Upper lobe of left lung (tissue), 6 donors: ENCODE measurements around the gene RGMA. TPM values are rescaled to one million over a fixed set of nuclear protein-coding genes. Genes with fewer than 3 reads are reported as not detected.

Experiments
- ATAC-seq, 2 donors: fragments of 200-7000 bp; cut with Tn5 transposase; one replicate each; pipeline ENCODE4 v1.9.1; 2022; ENCODE audit warnings: mild to moderate bottlenecking in 2 of 2, moderate library complexity in 2 of 2; ENCODE audit not compliant: low FRiP score in 2 of 2
- DNase-seq, 2 donors: peaks; one replicate each; pipeline ENCODE4 v3.0.0-alpha.2; 2019 to 2020
- H3K27ac ChIP-seq, 4 donors: fragments of 200-600 bp; sonication (generic); one replicate each; pipeline ENCODE4 v1.5.1; 2016 to 2019
- H3K27me3 ChIP-seq, 4 donors: fragments of 200-600 bp; sonication (generic); one replicate each; pipeline ENCODE4 v1.5.1; 2017 to 2019
- H3K36me3 ChIP-seq, 4 donors: fragments of 200-600 bp; sonication (generic); one replicate each; pipeline ENCODE4 v1.5.1; 2016 to 2019
- H3K4me1 ChIP-seq, 4 donors: fragments of 200-600 bp; sonication (generic); one replicate each; pipeline ENCODE4 v1.5.1; 2018 to 2019
- H3K4me3 ChIP-seq, 4 donors: fragments of 200-600 bp; sonication (generic); one replicate each; pipeline ENCODE4 v1.5.1; 2017 to 2019; ENCODE audit warnings: mild to moderate bottlenecking in 2 of 4, moderate library complexity in 1 of 4
- H3K9me3 ChIP-seq, 4 donors: fragments of 200-600 bp; sonication (generic); one replicate each; pipeline ENCODE4 v1.5.1; 2018 to 2019
- EP300 ChIP-seq, 4 donors: sonication (generic); formaldehyde crosslinking; IDR thresholded peaks; one replicate each; pipeline ENCODE4 v1.5.1; 2017; ENCODE audit warnings: antibody characterized with exemption in 4 of 4, control low read depth in 2 of 4
- POLR2A ChIP-seq, 4 donors: fragments of 450-650 bp; IDR thresholded peaks; one replicate each; pipeline ENCODE4 v1.5.1; 2016 to 2017; ENCODE audit warnings: antibody characterized with exemption in 4 of 4, mild to moderate bottlenecking in 2 of 4
- POLR2AphosphoS5 ChIP-seq, 2 donors: sonication (generic); formaldehyde crosslinking; IDR thresholded peaks; one replicate each; pipeline ENCODE4 v1.5.1; 2017; ENCODE audit warnings: antibody characterized with exemption in 2 of 2
- WGBS, 2 donors: methylation state at CpG; one replicate each; pipeline ENCODE4 v1.1.5; 2017 to 2018; 5-methylcytosine and 5-hydroxymethylcytosine counted together
- total RNA-seq, 6 donors: library from RNA; depleted of rRNA in 4 of 6; stranded (reverse); fragments of >200 nt in 4 of 6; gene quantifications; one replicate each; pipeline versions ENCODE4 v1.1.0 to v1.2.1, GENCODE V29; 2016 to 2021
- TF ChIP-seq, protein P1 (sequence below), 6 experiments: fragments of 450-650 bp in 4 of 6; fragments of 200-600 bp in 2 of 6; sonication (generic) in 2 of 6; IDR thresholded peaks; one replicate each; pipeline ENCODE4 v1.5.1; 2016 to 2019; ENCODE audit warnings: antibody characterized with exemption in 6 of 6
- donor health status: DM: no; HTN: no; CAD: no; lungs with moderate emphysema.
- donor health status: DM: no; HTN: yes; CAD: no; lungs with severe emphysema.

RGMA gene
- total RNA-seq, 6 donors from 2014 or later, result 2.3 to 14.2 (median 4.8) TPM

- ATAC-seq (no peak), DNase-seq (no peak)
- TF ChIP-seq POLR2A (IDR thresholded peaks at IDR 0.05) (no peak), POLR2AphosphoS5 (IDR thresholded peaks at IDR 0.05) (no peak), EP300 (IDR thresholded peaks at IDR 0.05) (no peak)
- TF ChIP-seq, protein P1, sequence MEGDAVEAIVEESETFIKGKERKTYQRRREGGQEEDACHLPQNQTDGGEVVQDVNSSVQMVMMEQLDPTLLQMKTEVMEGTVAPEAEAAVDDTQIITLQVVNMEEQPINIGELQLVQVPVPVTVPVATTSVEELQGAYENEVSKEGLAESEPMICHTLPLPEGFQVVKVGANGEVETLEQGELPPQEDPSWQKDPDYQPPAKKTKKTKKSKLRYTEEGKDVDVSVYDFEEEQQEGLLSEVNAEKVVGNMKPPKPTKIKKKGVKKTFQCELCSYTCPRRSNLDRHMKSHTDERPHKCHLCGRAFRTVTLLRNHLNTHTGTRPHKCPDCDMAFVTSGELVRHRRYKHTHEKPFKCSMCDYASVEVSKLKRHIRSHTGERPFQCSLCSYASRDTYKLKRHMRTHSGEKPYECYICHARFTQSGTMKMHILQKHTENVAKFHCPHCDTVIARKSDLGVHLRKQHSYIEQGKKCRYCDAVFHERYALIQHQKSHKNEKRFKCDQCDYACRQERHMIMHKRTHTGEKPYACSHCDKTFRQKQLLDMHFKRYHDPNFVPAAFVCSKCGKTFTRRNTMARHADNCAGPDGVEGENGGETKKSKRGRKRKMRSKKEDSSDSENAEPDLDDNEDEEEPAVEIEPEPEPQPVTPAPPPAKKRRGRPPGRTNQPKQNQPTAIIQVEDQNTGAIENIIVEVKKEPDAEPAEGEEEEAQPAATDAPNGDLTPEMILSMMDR (IDR thresholded peaks at IDR 0.05), result no peak
- Histone ChIP-seq H3K4me3 (no peak overlapping the region), H3K27ac (no peak overlapping the region), H3K9me3 (no peaks in the 10 kb centered on the region), H3K4me1 (no peaks in the 10 kb centered on the region), H3K36me3 (no peaks in the 10 kb centered on the region), H3K27me3 (no peaks in the 10 kb centered on the region)
- WGBS, 2 donors, result 92 to 95% methylated on average over 10 of the region's 10 CpGs
These were observed 42.6 kb upstream of the RGMA start for GRCh38 chr15:93131485-93132095.

DNA sequence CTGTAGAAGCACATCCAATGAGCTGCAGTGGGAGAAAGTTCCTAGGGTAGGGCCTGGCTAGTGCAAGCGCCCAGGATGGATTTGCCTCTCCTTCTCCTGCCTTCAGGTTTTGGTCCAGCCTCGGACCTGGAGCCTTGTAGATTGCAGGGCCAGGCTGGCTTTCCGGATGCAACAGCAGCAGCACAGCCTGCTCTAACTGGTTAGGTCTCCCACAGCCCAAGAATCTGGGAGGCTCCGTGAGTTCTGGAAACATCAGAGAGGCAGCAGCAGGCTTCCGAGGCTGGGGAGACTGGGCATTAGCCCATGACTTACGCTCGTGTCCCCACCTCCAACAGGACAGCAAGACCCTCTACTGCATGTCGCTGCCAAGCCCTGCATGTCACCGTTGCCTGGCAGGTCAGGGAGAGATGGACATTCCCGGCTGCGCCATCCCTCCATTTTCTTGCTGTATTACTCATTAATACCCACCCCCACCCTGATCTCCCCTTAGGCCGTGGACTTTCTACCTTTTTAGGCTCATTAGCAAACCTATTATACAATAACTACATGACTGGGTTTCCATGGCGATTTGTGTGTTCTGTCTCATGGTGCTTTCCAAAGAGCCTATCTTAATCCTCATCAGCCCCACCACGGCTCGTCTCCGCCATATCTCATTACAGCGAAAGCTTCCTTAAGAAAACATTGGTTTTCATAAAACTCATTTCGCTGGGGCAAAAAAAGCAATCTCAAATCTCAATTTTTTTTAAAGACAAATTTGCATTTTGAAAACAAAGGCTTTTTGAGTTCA is 40.9 kb upstream of the RGMA start:
- no peak for DNase-seq
- Histone ChIP-seq H3K36me3 (no peaks in the 10 kb centered on the region), H3K9me3 (no peaks in the 10 kb centered on the region), H3K27ac (no peak overlapping the region), H3K4me1 (no peaks in the 10 kb centered on the region), H3K4me3 (no peak overlapping the region), H3K27me3 (no peaks in the 10 kb centered on the region)
- no peak for ATAC-seq
- TF ChIP-seq POLR2AphosphoS5 (IDR thresholded peaks at IDR 0.05) (no peak), POLR2A (IDR thresholded peaks at IDR 0.05) (no peak), EP300 (IDR thresholded peaks at IDR 0.05) (no peak)
- TF ChIP-seq, protein P1 (IDR thresholded peaks at IDR 0.05), result no peak
- 86 to 92% methylated on average over 17 to 18 of the region's 18 CpGs for WGBS, 2 donors

GRCh38 chr15:93127286-93127685 is 38.3 kb upstream of the RGMA start:
- 75 to 80% methylated on average over 6 of the region's 6 CpGs for WGBS, 2 donors
- DNase-seq (no peak), ATAC-seq (no peak)
- Histone ChIP-seq H3K9me3 (no peaks in the 10 kb centered on the region), H3K36me3 (no peaks in the 10 kb centered on the region), H3K27me3 (no peaks in the 10 kb centered on the region), H3K27ac (no peak overlapping the region), H3K4me1 (no peaks in the 10 kb centered on the region), H3K4me3 (no peak overlapping the region)
- TF ChIP-seq POLR2A (IDR thresholded peaks at IDR 0.05) (no peak), EP300 (IDR thresholded peaks at IDR 0.05) (no peak), POLR2AphosphoS5 (IDR thresholded peaks at IDR 0.05) (no peak)
- TF ChIP-seq, protein P1 (IDR thresholded peaks at IDR 0.05), result no peak

- H3K9me3 ChIP-seq, result no peaks in the 10 kb centered on the region
- no peaks in the 10 kb centered on the region for H3K4me1 ChIP-seq
- no peak overlapping the region for H3K27ac ChIP-seq
- ATAC-seq (peak in 1 of 2 donors; percentile 85), DNase-seq (peak in 1 of 2 donors; percentile 64)
- 71 to 81% methylated on average over 6 to 8 of the region's 8 CpGs for WGBS, 2 donors
- H3K27me3 ChIP-seq, result no peaks in the 10 kb centered on the region
- no peak overlapping the region for H3K4me3 ChIP-seq
- no peaks in the 10 kb centered on the region for H3K36me3 ChIP-seq
- TF ChIP-seq POLR2AphosphoS5 (IDR thresholded peaks at IDR 0.05), result no peak
- TF ChIP-seq EP300 (IDR thresholded peaks at IDR 0.05), result no peak
- TF ChIP-seq, protein P1 (IDR thresholded peaks at IDR 0.05), result no peak
- TF ChIP-seq POLR2A (IDR thresholded peaks at IDR 0.05), result no peak
These were observed 37.6 kb upstream of the RGMA start for GRCh38 chr15:93126599-93126998.
